Measurements from ENCODE around the gene CNTNAP1.

- no peak for TF ChIP-seq REST (IDR thresholded peaks at IDR 0.05; ENCODE audit: insufficient replicate concordance, low read depth)
- no peak for TF ChIP-seq CTCF (IDR thresholded peaks at IDR 0.05; ENCODE audit: insufficient read depth, low read length)
- TF ChIP-seq POLR2AphosphoS5 (IDR thresholded peaks at IDR 0.05; ENCODE audit: low read depth), result no peak
- no peak for TF ChIP-seq SPI1 (IDR thresholded peaks at IDR 0.05; ENCODE audit: borderline replicate concordance, low read depth)
- no peak for TF ChIP-seq GABPA (IDR thresholded peaks at IDR 0.05; ENCODE audit: low read depth)
These were observed 49.3 kb upstream of the CNTNAP1 start for GRCh38 chr17:42632949-42633444.
